C4-2B (cell line): ENCODE measurements around the gene NUTM2E.
"Not testable (repeated sequence)": the region's sequence is repeated elsewhere in the genome, so short reads cannot be mapped to it uniquely, and the experiment has no call there.

ENCODE experiments used
- H3K27ac ChIP-seq: fragments of 450-650 bp; 2 replicates; pipeline ENCODE4 v1.5.1; 2017

NUTM2E gene

DNA sequence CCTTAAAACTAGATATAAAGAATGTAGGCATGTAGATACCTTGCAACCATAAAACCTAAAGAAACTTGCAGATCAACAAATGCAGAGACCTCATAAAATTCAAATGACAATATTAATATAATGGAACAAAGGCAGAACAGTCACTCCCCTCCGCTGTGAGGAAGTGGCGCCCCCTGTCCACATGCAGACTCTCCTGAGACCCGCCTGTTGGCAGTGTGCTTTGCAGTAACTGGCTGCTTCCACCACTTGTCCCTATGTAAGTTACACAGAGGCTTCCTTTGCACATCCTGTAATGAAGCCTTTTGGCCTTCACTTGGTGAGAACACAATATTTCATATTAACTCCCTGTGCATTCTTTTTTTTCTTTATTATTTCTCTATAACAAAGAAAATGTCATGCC is 36.3 kb downstream of the NUTM2E start:
- not testable (repeated sequence) for H3K27ac ChIP-seq

- not testable (repeated sequence) for H3K27ac ChIP-seq
These were observed 40.5 kb downstream of the NUTM2E start for GRCh38 chr10:79866903-79867551.

GRCh38 chr10:79868023-79868422 is 41.5 kb downstream of the NUTM2E start:
- H3K27ac ChIP-seq: not testable (repeated sequence)

GRCh38 chr10:79869439-79870097 is 43.0 kb downstream of the NUTM2E start:
- not testable (repeated sequence) for H3K27ac ChIP-seq

DNA sequence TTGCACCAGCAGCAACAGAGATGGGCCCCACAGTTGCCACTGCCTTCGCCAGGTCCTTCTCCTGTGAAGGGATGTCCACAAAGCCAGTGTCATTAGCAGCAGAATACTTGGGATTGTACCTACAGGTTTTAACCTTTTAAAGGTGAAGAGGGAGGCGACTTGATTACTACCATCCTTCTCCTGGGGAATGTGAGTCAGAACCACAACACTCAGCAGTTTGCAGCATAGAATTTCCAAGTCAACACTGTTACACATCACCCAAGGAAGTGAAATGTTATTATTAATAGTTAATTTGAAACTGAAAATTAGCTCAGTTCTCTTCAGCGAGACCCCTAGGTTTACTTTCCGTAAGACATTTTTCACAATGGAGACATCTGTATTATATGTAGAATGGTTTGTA is 45.2 kb downstream of the NUTM2E start:
- not testable (repeated sequence) for H3K27ac ChIP-seq
